Mesendoderm (in vitro differentiated cells): ENCODE measurements around the gene IGF1R.

Experiments
- DNase-seq: peaks from one replicate; pipeline ENCODE4 v3.0.0; 2013
- H2AK5ac ChIP-seq: 2 replicates; pipeline ENCODE4 v1.6.1; 2013; ENCODE audit warnings: low read length, inconsistent platforms
- H2BK120ac ChIP-seq: 2 replicates; pipeline ENCODE4 v1.6.1; 2013; ENCODE audit warnings: low read depth, mild to moderate bottlenecking, low read length, moderate library complexity, mixed read lengths
- H2BK15ac ChIP-seq: replicated peaks from 2 replicates; pipeline ENCODE4 v1.6.1; 2013; ENCODE audit warnings: low read depth, mild to moderate bottlenecking, moderate library complexity
- H2BK5ac ChIP-seq: 2 replicates; pipeline ENCODE4 v1.6.1; 2013; ENCODE audit warnings: low read length, inconsistent platforms
- H3K18ac ChIP-seq: 2 replicates; pipeline ENCODE4 v1.6.1; 2013; ENCODE audit warnings: mild to moderate bottlenecking, low read length, mixed read lengths
- H3K23ac ChIP-seq: one replicate; pipeline ENCODE4 v1.6.1; 2013; ENCODE audit warnings: low read length
- H3K27ac ChIP-seq: 2 replicates; pipeline ENCODE4 v1.5.1; 2013; ENCODE audit warnings: low read depth, mild to moderate bottlenecking, inconsistent platforms, low read length, moderate library complexity
- H3K27me3 ChIP-seq: 2 replicates; pipeline ENCODE4 v1.6.1; 2013; ENCODE audit warnings: low read length, control low read depth, mild to moderate bottlenecking, inconsistent platforms; ENCODE audit not compliant: insufficient read depth, poor library complexity
- H3K36me3 ChIP-seq: 2 replicates; pipeline ENCODE4 v1.6.1; 2013; ENCODE audit warnings: low read length, inconsistent platforms; ENCODE audit not compliant: control insufficient read depth, insufficient read depth
- H3K4ac ChIP-seq: one replicate; pipeline ENCODE4 v1.6.1; 2013; ENCODE audit warnings: low read depth, mild to moderate bottlenecking, low read length, moderate library complexity
- H3K4me1 ChIP-seq: 2 replicates; pipeline ENCODE4 v1.6.1; 2013; ENCODE audit warnings: low read depth, low read length, inconsistent platforms; ENCODE audit not compliant: control insufficient read depth
- H3K4me2 ChIP-seq: 2 replicates; pipeline ENCODE4 v1.6.1; 2013; ENCODE audit warnings: low read length
- H3K4me3 ChIP-seq: 2 replicates; pipeline ENCODE4 v1.5.1; 2013; ENCODE audit warnings: mild to moderate bottlenecking, low read length
- H3K56ac ChIP-seq: one replicate; pipeline ENCODE4 v1.6.1; 2013; ENCODE audit warnings: low read length
- H3K79me1 ChIP-seq: 2 replicates; pipeline ENCODE4 v1.6.1; 2013; ENCODE audit warnings: low read length, inconsistent platforms
- H3K79me2 ChIP-seq: 2 replicates; pipeline ENCODE4 v1.6.1; 2013; ENCODE audit warnings: mild to moderate bottlenecking, low read length; ENCODE audit not compliant: control insufficient read depth, insufficient read depth
- H3K9ac ChIP-seq: 2 replicates; pipeline ENCODE4 v1.6.1; 2013; ENCODE audit warnings: low read length, inconsistent platforms
- H4K5ac ChIP-seq: one replicate; pipeline ENCODE4 v1.6.1; 2013; ENCODE audit warnings: low read length
- H4K8ac ChIP-seq: one replicate; pipeline ENCODE4 v1.6.1; 2013; ENCODE audit warnings: low read depth, mild to moderate bottlenecking, control low read depth, low read length, moderate library complexity
- WGBS: extraction: QIAGEN DNeasy Blood & Tissue Kit; methylation state at CpG from one replicate; pipeline ENCODE4 v1.1.7; 2013; ENCODE audit warnings: low lambda C conversion rate, missing lambda C conversion rate; ENCODE audit not compliant: insufficient coverage; ENCODE audit errors: extremely low coverage; 5-methylcytosine and 5-hydroxymethylcytosine counted together

The IGF1R gene

DNA sequence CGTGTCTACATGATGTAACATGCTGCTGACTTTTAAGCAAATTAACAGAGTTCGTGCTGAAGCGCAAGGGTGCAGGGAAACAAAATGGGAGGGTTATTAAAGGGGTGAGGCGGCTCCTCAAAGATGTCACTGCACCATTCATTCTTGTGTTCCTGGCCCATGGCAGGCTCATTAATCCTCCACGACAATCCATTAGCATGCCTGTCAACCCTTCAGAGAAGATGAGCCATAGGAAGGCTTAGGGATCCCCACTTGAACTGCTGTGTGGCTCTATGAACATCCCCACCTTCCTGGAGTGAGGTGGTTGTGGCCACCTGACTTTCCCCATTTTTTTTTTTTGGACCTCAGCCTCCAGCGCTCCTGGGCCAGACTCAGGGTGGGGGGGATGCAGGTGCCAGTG, 45.8 kb downstream of the IGF1R start:
- no peak overlapping the region for H3K23ac ChIP-seq
- H3K27me3 ChIP-seq: no peaks in the 10 kb centered on the region
- no peak overlapping the region for H2AK5ac ChIP-seq
- peaks cover 50% of the 10 kb centered on the region for H3K79me1 ChIP-seq
- no peak overlapping the region for H4K8ac ChIP-seq
- no peak overlapping the region for H4K5ac ChIP-seq
- DNase-seq: no peak
- no peak overlapping the region for H2BK15ac ChIP-seq
- H3K27ac ChIP-seq: no peak overlapping the region
- H3K79me2 ChIP-seq: peaks cover 92% of the 10 kb centered on the region
- H3K4me3 ChIP-seq: no peak overlapping the region
- peaks cover 14% of the 10 kb centered on the region for H3K4me1 ChIP-seq
- no peak overlapping the region for H3K4ac ChIP-seq
- no peak overlapping the region for H3K56ac ChIP-seq
- H3K36me3 ChIP-seq: no peaks in the 10 kb centered on the region
- H3K18ac ChIP-seq: no peak overlapping the region
- no peak overlapping the region for H3K4me2 ChIP-seq
- WGBS: no CpG with 5 or more reads among the region's 6 CpGs
- no peak overlapping the region for H2BK120ac ChIP-seq
- no peak overlapping the region for H2BK5ac ChIP-seq
- no peak overlapping the region for H3K9ac ChIP-seq

DNA sequence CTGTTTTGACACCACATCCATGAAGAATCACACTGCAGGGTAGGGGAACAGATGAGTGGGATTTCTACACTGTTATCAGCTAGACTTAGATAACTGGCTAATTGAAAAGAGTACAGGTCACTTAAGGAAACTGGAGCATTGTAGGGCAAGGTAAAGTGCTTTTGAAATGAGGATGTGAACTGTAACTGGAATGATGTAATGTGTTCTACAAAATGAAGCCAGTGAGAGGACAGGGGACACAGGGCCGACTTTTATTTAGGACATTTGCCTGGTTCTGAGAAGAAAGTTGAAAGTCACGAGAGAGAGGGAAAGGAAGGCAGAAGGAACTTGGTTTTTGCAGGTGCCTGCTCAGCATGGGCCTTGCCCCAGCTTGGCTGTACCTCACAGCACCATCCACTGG, 50.5 kb downstream of the IGF1R start:
- H3K4me3 ChIP-seq: no peak overlapping the region
- H4K5ac ChIP-seq: no peak overlapping the region
- H3K4me1 ChIP-seq: peaks cover 12% of the 10 kb centered on the region
- no peak overlapping the region for H3K23ac ChIP-seq
- no peak overlapping the region for H2BK15ac ChIP-seq
- H3K79me1 ChIP-seq: peaks cover 43% of the 10 kb centered on the region
- H3K79me2 ChIP-seq: peaks cover 90% of the 10 kb centered on the region
- H4K8ac ChIP-seq: no peak overlapping the region
- no peaks in the 10 kb centered on the region for H3K27me3 ChIP-seq
- H3K36me3 ChIP-seq: no peaks in the 10 kb centered on the region
- H3K27ac ChIP-seq: no peak overlapping the region
- no peak overlapping the region for H2AK5ac ChIP-seq
- H2BK120ac ChIP-seq: no peak overlapping the region
- DNase-seq: peak; percentile 44
- H3K18ac ChIP-seq: no peak overlapping the region
- no peak overlapping the region for H3K4ac ChIP-seq
- no peak overlapping the region for H2BK5ac ChIP-seq
- no peak overlapping the region for H3K9ac ChIP-seq
- no CpG with 5 or more reads among the region's 2 CpGs for WGBS
- no peak overlapping the region for H3K4me2 ChIP-seq
- H3K56ac ChIP-seq: no peak overlapping the region

GRCh38 chr15:98699591-98700424, 51.5 kb downstream of the IGF1R start:
- Histone ChIP-seq H3K9ac (no peak overlapping the region), H3K56ac (no peak overlapping the region), H2AK5ac (no peak overlapping the region)

DNA sequence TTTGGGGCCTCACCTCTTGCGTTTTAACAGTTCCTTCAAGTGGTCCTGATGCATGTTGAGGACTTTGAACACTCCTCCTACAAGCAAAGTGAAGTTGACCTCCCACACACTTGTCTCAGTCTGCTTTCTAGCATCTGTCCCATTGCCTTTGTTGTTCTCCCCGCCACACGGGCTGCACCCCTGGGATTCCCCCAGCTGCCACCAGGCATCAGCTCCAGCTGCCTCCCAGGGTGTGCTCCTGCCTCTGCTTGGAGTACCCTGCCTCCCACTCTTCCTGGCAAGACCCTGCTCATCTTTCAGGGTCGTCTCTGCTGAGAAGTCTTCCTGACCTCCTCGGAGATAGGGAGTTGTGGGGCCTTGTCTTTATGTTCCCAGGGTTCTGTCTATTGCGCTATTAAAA, 52.2 kb downstream of the IGF1R start:
- Histone ChIP-seq H3K4me3 (no peak overlapping the region), H3K9ac (no peak overlapping the region)
- WGBS: no CpG with 5 or more reads among the region's 6 CpGs

More at GRCh38 chr15:98699591-98700424, 51.5 kb downstream of the IGF1R start:
- H3K4me1 ChIP-seq: peaks cover 14% of the 10 kb centered on the region
- peaks cover 89% of the 10 kb centered on the region for H3K79me2 ChIP-seq
- no peak overlapping the region for H3K4ac ChIP-seq
- H4K5ac ChIP-seq: no peak overlapping the region
- no peak overlapping the region for H3K18ac ChIP-seq
- no peak overlapping the region for H2BK5ac ChIP-seq
- H3K4me2 ChIP-seq: no peak overlapping the region
- no peak overlapping the region for H2BK15ac ChIP-seq
- no peak overlapping the region for H2BK120ac ChIP-seq
- DNase-seq: no peak
- peaks cover 43% of the 10 kb centered on the region for H3K79me1 ChIP-seq
- no peak overlapping the region for H3K23ac ChIP-seq
- H4K8ac ChIP-seq: no peak overlapping the region
- no peak overlapping the region for H3K27ac ChIP-seq
- no peak overlapping the region for H3K4me3 ChIP-seq
- H3K27me3 ChIP-seq: no peaks in the 10 kb centered on the region
- H3K36me3 ChIP-seq: no peaks in the 10 kb centered on the region
- no CpG with 5 or more reads among the region's 11 CpGs for WGBS

GRCh38 chr15:98703126-98703685, 54.9 kb downstream of the IGF1R start:
- H3K4me3 ChIP-seq: no peak overlapping the region
- H3K27ac ChIP-seq: no peak overlapping the region
- H3K56ac ChIP-seq: no peak overlapping the region
- no peak for DNase-seq
- peaks cover 12% of the 10 kb centered on the region for H3K4me1 ChIP-seq
- H2BK5ac ChIP-seq: no peak overlapping the region
- no peaks in the 10 kb centered on the region for H3K27me3 ChIP-seq
- no peak overlapping the region for H3K9ac ChIP-seq
- peaks cover 90% of the 10 kb centered on the region for H3K79me2 ChIP-seq
- H4K5ac ChIP-seq: no peak overlapping the region
- H3K18ac ChIP-seq: no peak overlapping the region
- H3K4me2 ChIP-seq: no peak overlapping the region
- no peaks in the 10 kb centered on the region for H3K36me3 ChIP-seq
- no peak overlapping the region for H3K23ac ChIP-seq
- no CpG with 5 or more reads among the region's 6 CpGs for WGBS
- no peak overlapping the region for H2BK120ac ChIP-seq
- no peak overlapping the region for H2AK5ac ChIP-seq
- H4K8ac ChIP-seq: no peak overlapping the region
- H3K4ac ChIP-seq: no peak overlapping the region
- H2BK15ac ChIP-seq: no peak overlapping the region
- peaks cover 36% of the 10 kb centered on the region for H3K79me1 ChIP-seq

More for the DNA sequence above, 52.2 kb downstream of the IGF1R start:
- no peak overlapping the region for H2BK5ac ChIP-seq
- H2BK120ac ChIP-seq: no peak overlapping the region
- H3K36me3 ChIP-seq: no peaks in the 10 kb centered on the region
- no peak overlapping the region for H2BK15ac ChIP-seq
- no peak overlapping the region for H3K18ac ChIP-seq
- H3K56ac ChIP-seq: no peak overlapping the region
- no peak overlapping the region for H3K4me2 ChIP-seq
- H3K79me2 ChIP-seq: peaks cover 89% of the 10 kb centered on the region
- H3K27ac ChIP-seq: no peak overlapping the region
- H2AK5ac ChIP-seq: no peak overlapping the region
- DNase-seq: no peak
- H3K79me1 ChIP-seq: peaks cover 41% of the 10 kb centered on the region
- no peak overlapping the region for H3K4ac ChIP-seq
- H4K5ac ChIP-seq: no peak overlapping the region
- peaks cover 12% of the 10 kb centered on the region for H3K4me1 ChIP-seq
- no peaks in the 10 kb centered on the region for H3K27me3 ChIP-seq
- no peak overlapping the region for H4K8ac ChIP-seq
- no peak overlapping the region for H3K23ac ChIP-seq
